GM12892 (cell line): ENCODE data around the gene LTB4R.
A peak's percentile ranks its signal among the peaks of the same experiment; 100 is the strongest.

Experiments
- DNase-seq: peaks from one replicate; pipeline ENCODE4 v3.0.0; 2011; ENCODE audit not compliant: insufficient read length
- FAIRE-seq: peaks from 2 replicates; lab custom pipeline; 2011; peaks lifted over from hg19 to GRCh38; lab: Jason Lieb, UNC
- POLR2A ChIP-seq: IDR thresholded peaks from 2 replicates; pipeline ENCODE4 v1.6.1; 2011; ENCODE audit warnings: low read depth, low read length, control low read depth
- POLR2AphosphoS5 ChIP-seq: IDR thresholded peaks from 2 replicates; pipeline ENCODE4 v1.6.1; 2011; ENCODE audit warnings: low read depth, low read length, control low read depth
- TAF1 ChIP-seq: IDR thresholded peaks from 2 replicates; pipeline ENCODE4 v1.6.1; 2011; ENCODE audit warnings: low read depth, mild to moderate bottlenecking, control low read depth, low read length, borderline replicate concordance

Gene LTB4R

DNA sequence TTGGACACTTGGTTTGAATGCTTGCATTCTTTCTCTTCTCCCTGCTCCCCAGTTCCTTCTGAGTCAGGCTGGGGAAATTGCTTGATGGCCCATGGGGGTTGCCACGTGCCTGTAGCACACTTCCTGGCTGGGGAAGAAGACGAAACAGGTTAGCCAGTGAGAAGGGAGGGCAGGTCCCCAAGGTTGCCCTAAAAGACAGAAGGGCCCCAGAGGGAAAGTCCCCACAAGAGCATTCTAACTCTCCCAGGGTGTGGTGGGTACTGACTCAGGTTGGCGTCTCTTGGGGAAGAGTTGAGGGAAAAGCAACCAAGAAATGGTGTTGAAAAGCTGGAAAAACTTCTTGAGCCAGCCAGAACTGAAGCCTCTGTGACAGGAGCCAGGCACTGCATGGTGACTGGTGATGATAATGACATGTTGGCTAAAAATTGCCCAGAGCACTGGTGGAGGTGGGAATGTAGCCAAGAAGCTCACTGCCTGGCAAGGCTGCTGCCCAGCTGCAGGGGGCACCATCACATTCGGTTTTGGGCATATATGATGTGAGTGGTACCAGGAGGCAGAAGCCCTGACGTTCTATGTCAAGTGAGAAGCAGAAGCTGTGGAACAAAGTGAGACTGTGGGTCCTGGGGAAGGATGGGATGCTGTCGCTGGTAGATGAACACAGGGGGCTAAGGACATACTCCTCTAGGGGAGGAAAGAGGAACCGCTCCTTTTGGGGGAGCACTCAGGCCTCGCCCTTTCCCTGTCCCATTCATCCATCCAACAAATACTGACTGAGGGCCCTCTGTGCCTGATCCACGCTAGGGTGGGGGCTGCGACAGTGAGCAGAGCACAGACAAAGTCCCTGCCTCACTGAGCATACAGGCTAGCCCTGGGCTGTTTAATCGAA lies 31.8 kb upstream of the LTB4R start:
- no peak for TF ChIP-seq POLR2A
- no peak for TF ChIP-seq TAF1
- TF ChIP-seq POLR2AphosphoS5: no peak
- peak; percentile 44 for FAIRE-seq
- no peak for DNase-seq

DNA sequence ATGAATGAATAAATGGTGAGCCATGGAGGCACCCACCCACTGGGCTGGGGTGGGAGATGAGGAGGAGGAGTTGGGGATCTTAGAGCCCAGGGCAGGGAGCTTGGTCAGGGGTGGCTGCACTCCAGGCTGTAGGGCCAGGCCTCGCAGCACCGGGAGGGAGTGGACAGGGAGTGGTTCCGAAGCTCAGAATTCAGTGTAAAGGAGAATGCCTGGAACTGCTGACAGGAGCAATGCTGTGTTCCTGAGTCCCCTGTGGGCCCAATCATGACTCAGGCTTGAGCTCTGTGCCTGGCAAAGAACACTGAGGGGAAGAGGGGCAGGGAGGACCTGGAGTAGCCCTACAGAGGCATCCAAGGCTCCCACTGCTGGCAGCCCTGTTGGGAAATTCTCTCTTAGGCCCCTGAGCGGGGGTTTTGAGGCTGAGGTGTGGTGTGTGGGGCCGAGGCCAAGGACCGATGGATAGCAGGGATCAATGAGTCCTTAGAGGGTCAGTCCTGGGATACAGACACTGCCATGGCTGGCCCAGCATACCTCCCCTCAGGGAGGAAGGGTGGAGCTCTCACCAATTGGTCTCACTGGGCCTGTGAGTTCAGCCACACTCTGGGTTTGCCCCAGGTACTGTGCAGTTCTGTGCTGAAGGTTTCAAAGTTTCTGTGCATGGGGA lies 30.4 kb upstream of the LTB4R start:
- TF ChIP-seq POLR2AphosphoS5 (no peak), TAF1 (no peak), POLR2A (no peak)
- DNase-seq (no peak), FAIRE-seq (no peak)

DNA sequence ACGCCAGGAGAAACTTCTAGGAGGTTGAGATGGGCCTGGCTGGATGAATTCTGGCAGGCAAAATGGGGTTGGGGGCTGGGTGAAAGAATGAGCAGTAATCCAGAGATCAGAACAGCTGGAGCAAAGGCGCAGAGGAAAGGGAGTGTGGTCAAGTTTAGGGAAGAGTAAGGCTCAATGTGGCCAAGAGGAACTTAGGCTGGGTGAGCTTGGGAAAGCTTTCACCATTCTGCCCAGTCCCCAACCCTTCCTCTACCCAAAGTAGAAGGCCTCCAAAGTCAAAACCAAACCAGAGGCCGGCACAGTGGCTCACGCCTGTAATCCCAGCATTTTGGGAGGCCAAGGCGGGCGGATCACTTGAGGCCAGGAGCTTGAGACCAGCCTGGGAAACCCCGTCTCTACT lies 29.7 kb upstream of the LTB4R start:
- FAIRE-seq (no peak), DNase-seq (no peak)
- TF ChIP-seq TAF1: no peak
- TF ChIP-seq POLR2A: no peak
- no peak for TF ChIP-seq POLR2AphosphoS5

DNA sequence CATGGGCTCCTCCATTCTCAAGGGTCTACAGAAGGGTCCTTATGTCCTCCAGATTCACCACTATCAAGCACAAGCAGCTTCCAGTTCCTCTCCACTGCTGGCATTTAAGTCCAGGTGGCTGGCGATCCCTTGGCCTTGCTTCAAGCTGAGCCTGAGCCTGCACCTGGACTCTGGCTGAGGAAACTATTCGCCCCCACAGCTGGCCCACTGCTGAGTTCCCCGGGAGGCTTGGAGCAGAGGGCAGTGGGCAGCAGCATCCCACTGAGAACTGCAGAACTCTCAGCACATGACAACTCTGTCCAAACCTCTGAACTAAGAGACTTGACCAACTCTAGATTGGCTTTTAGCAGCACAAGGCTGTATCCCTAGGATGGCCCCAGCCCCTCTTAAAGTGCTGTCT lies 28.6 kb upstream of the LTB4R start:
- DNase-seq (no peak), FAIRE-seq (no peak)
- TF ChIP-seq POLR2AphosphoS5 (no peak), POLR2A (no peak), TAF1 (no peak)

DNA sequence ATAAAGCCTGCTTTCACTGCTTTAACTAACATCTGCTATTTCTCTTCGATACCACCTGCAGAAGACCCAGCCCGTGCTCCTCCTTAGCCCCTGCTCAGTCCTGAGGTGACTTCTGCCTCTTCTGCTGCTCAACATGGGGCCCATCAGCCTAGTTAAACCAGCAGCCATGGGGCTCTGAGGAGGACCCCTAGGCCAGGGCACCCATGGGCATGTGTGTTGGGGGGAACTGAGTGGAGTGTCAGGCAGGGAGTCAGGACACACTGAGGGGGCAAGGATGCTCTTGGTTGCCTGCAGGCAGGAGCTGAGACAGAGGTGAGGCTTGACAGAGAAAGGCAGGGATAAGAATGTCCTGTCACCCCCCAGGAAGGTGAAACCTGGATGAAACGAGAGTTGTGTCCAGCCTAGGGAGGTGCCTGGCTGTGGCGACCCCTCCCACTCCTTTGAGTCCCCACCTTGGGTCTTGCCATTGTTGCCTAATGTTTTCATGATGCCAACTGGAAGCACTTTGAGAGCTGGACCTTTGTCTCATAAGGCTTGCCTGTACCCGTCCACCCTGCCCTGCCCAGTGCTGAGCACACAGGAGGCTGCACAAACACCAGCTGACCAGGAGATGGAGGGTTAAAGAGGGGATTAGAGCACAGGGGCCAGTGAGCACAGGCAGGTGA lies 27.4 kb upstream of the LTB4R start:
- FAIRE-seq (no peak), DNase-seq (no peak)
- TF ChIP-seq POLR2A: no peak
- TF ChIP-seq POLR2AphosphoS5: no peak
- TF ChIP-seq TAF1: no peak

DNA sequence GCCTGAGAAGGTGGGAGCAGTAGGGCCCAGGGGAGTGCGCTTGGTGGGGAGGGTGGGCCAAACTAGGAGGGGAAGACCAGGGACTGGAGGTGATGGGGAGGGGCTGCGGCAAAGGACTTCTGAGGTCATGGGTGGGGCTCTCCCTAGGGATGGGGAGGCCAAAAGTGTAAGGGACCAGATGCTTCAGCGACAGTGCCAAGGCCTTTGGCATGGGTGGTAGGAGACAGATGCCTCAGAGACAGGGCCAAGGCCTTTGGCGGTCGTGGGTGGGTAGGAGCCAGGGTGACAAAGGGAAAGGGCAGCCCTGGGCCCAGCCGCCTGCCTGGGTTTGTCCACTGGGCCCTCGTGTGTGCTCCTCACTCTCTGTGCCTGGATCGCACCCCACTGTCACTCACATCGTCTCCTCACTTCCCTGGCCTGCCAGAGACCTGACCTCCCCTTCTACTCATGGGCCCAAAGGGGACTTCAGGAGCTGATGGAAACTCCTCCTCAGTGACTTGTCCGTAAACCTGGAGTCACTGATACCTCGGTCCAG lies 26.7 kb upstream of the LTB4R start:
- FAIRE-seq (no peak), DNase-seq (no peak)
- TF ChIP-seq POLR2A (no peak), TAF1 (no peak), POLR2AphosphoS5 (no peak)

DNA sequence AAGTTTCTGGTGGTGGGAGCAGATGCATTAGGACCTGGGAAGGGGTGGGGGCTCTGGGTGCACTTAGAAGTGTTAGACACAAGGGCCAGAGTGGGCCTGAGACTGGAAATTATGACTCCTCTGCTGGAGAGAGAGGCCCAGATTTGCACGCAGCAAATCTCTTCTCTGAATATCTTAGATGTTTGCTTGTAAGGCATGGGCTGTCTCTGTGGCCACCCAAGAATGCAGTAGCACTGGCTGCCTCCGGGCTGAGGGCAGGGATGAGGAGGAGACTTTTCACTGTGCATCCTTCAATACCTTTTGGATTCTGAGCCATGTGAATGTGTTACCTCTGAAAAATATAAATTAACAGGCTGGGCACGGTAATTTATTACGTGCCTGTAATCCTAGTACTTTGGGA lies 26.0 kb upstream of the LTB4R start:
- no peak for TF ChIP-seq POLR2AphosphoS5
- TF ChIP-seq POLR2A: no peak
- no peak for TF ChIP-seq TAF1
- FAIRE-seq (no peak), DNase-seq (no peak)

DNA sequence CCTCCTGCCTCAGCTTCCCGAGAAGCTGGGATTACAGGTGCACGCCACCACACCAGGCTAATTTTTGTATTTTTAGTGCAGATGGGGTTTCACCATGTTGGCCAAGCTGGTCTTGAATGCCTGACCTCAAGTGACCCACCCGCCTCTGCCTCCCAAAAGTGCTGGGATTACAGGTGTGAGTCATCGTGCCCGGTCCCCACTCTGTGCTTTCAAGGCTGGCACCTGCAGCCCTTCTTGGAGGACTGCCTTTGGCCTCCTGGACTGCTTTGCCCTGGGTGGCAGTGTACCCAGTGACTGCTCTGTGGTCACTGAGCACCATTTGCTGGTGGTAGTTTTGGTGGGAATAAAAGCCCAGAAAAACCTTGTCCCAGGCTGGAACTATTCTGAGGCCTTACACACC lies 24.3 kb upstream of the LTB4R start:
- TF ChIP-seq TAF1 (no peak), POLR2AphosphoS5 (no peak), POLR2A (no peak)
- FAIRE-seq: no peak
- DNase-seq: no peak

DNA sequence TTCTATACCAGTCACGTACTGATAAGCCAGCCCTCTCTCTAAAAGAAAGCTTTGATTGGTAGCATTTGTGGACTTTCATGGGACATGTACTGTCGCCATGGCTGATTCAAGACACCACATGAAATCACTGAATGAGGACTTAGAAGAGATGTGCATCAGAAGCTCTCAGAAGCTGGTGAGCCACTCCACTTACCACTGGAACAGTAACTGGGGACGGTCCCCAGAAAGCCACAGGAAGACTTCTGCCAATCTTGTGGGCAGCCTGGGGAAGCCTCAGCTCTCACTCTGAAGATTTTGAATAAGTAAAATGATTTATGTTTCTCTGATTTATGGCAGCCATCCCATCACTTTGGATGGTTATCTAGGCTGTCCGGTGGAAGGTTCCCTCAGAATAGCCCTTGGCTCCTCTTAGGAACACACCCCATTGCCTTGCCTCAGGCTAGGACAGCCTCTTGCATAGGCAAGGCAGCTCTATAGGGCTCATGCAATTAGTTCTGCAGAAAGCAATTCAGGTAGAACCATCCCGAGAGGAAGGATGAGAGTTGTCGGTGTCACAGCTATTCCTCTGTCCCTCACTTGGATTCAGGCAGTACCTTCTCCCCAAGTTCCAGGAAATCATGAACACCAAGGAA lies 21.5 kb upstream of the LTB4R start:
- FAIRE-seq: peak; percentile 64
- no peak for TF ChIP-seq TAF1
- no peak for TF ChIP-seq POLR2A
- TF ChIP-seq POLR2AphosphoS5: no peak
- no peak for DNase-seq

DNA sequence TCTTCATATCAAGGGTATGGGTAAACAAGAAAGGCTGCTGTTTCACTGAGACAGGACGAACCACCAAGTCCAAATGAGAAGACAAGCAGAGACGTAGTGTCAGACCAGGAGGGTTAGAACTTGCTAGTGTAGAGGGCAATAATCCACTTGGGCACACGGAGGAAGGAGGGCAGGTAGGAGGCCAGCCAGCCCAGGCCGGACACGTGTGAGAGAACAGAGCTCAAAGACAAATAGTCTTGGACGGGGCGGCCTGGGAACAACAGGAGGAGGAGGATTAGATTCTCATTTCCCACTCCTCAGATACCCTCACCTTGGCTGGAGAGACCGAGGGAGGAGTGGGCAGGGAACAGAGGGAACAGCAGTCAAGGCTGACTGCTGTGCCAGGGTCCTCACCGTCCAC lies 20.6 kb upstream of the LTB4R start:
- no peak for FAIRE-seq

More for the DNA sequence above, 20.6 kb upstream of the LTB4R start:
- TF ChIP-seq POLR2AphosphoS5 (no peak), POLR2A (0 out of 2 replicates have a peak, but pooled peaks have one; percentile 16)
- DNase-seq: no peak
